HPDE6-E6E7 (cell line): ENCODE data around the gene C19orf67.

Experiments
- DNase-seq: peaks from one replicate; pipeline ENCODE4 v3.0.0; 2011; ENCODE audit warnings: missing footprints; ENCODE audit errors: extremely low spot score

Gene C19orf67

DNA sequence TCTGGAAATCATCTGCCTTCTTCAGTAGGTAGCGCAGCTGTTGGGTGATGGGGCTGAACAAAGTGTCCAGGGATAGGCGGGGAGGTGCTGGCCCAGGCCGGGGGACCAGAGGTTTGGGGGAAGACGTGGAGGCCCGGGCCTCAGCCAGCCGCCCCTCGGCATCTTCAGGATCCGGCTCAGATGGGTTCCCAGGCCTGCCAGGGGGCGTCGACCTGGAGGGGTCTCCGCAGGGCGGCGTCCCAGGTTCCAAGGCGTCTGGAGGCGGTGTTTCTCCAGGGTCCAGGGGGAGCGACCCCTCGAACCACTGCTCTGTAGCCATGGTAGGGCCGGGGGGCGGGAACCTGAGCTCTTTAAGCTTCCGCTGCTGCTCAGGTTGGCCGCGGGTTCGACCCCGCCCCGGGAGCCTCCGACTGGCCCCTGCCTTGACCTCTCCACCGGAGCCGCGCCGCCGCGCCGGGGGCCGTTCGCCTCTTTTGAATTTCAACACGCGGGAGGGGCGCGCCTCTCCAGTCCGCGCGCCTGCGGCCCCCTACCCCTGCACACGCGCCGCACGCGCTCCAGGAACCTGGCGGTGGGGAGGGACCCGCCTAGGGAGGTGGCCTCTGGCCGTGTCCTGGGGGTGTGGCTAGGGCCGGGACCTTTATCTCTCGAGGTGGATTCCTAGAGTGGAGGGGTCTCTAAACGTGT is at the start of gene C19orf67:
TSS of gene C19orf67 (minus strand) at position 475 of the 687 bp plus-strand sequence. CDS start at position 319, 156 bp downstream.
- no peak for DNase-seq

- no peak for DNase-seq
These were observed 49.8 kb upstream of the C19orf67 start for GRCh38 chr19:14135355-14135754.

DNA sequence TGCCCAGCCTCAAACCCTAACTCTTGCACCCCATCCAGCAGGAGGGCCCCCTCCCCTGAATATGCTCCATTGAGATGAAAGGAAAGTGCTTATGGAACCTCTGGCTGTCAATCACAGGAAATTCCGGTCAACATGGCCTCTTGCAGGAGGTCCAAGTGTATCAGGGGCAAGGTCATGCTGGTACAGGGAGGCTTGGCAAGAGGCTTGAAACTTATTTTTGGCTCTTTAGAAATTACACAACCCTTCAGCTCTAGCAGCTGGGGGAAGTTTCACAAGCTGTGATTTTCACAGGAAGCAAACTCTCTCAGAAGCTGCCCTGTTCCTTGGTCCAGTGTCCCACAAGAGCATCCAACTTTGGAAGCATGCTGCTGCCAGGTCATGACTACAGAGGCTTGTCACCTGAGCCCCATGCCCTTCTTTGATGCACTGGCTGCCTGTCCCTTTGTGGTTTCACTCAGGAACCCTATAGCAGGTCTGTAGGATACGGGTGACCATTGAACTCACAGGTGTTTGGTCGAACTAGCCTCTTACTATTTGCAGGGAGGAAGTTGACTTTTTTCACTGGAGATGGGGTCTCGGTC is 42.4 kb upstream of the C19orf67 start:
- no peak for DNase-seq

GRCh38 chr19:14127176-14127575 is 41.6 kb upstream of the C19orf67 start:
- no peak for DNase-seq

DNA sequence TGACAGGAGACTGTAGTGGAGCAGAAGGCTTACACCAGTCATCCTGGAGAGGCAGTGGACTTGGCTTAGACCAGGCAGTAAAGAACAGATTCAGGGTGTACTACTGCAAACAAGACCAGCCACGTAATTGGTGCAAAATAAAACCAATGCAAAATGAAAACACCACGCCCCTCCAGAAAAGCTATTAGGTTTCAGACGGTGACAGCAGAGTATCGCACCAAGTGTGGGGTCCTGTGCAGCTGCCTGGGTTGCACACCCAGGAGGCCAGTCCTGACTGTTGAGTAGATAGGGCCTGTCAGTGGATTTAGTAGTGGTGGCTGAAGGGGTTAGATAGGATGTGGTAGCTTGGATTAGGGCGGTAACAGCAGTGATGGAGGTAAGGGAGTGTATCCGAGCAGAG is 37.3 kb upstream of the C19orf67 start:
- no peak for DNase-seq

DNA sequence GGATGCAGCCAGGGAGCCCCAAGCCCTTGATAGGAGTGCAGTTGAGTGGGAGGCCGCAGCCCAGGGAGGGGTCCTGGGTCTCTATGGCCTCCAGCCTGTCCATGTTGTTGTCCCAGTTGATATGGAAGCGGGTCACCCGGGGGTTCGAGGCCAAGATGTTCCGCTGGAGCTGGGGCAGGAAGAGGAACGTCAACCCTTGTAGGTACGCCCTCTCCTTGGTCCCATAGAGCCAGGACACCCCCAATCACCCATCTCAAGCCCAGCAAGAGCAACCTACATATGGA is 34.9 kb upstream of the C19orf67 start:
- no peak for DNase-seq

GRCh38 chr19:14119644-14120496 is 34.3 kb upstream of the C19orf67 start:
- DNase-seq: no peak

GRCh38 chr19:14119146-14119545 is 33.6 kb upstream of the C19orf67 start:
- no peak for DNase-seq

GRCh38 chr19:14118165-14119051 is 32.8 kb upstream of the C19orf67 start:
- DNase-seq: no peak

GRCh38 chr19:14117668-14118164 is 32.1 kb upstream of the C19orf67 start, which contains the start of gene PRKACA:
Gene PRKACA, minus strand, starts transcription at chr19:14117762. Its CDS starts 215 bp downstream, at chr19:14117547.
- DNase-seq: peak; percentile 99

DNA sequence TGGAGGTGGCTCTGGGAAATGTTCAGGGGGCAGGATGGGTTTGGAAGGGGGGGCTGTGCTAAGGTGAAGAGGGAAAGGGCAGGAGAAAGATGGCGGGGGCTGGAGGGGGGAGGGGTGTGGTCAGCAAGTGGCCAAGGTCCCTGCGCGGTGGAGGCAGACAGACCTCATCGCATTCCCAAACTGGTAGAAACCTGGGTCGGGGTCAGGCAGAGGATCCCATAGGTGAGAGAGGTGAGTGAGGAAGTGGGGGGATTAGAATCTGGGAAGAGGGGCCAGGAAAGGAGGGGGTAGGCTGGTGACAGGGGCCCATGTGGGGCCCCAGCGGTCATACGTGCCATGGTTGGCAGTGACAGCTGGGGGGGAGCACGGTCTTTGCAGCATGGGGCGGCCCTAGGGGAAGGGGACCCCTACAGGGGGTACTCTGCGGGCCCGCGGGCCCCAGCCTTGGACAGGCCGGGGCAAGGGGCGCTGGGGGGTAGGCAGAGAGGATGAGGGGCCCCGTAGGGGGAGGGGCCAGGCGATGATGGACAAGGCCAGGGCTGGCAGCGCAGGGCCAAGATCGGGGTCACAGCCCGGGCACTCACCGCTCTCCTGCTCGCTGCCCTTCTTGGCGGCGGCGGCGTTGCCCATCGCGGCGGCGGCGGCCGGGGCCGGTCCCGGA is 31.5 kb upstream of the C19orf67 start:
- DNase-seq: no peak

DNA sequence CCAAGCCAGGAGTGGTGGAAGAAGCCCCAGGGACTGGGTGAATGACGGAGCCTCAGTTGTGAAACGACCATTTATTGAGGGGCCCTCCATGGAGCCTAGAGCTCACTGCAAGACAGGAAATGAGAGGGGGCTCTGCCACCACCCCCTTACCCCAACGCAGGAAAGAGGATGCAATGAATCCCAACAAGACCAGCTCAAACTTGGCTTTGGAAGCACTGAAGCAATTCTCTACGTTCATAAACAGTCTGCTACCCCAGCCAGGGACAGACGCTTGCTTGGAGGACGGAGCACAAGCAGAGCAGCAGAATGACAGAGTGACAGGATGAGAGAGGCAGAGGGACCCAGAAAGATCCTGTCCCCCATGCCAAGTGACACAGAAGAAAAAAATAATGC is 30.9 kb upstream of the C19orf67 start:
- no peak for DNase-seq

DNA sequence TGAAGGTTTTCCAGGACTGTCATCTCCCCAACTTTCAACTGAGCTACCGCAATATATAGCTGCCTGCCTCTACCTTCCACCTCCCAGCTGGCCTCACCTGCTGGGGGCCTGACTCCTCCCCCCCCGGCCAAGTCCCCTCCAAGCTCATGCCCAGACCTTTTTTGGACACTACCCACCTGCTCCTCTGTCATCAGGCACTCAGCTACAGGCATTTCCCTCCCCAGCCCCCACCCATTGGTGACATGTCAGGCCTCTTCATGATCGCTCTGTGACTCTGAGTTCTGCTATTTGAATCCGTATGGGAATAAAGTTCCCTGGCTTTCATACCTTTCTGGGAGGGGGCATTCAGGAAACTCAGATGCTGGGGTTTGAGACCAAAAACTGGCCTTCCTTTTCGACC is 30.2 kb upstream of the C19orf67 start:
- DNase-seq: no peak

GRCh38 chr19:14114854-14115253 is 29.3 kb upstream of the C19orf67 start:
- no peak for DNase-seq

DNA sequence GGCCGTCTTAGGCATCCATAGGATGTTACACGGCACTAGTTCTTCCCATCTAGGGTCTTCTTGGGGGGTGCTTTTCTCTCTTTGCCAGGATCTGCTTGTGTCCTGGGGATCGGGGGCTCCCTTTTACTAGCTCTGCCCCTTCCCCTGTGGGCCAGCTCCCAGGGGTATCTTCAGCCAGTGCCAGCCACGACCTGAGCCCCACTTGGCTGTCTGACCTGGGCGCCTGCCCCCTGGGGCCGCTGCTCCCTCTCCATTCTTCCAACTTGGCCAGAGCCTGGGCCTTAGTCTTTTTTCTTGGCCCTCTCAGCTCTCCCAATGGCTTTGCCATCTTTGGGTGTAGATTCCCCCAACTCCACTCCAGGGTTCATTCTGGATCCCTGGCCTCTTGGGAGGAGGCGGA is 28.9 kb upstream of the C19orf67 start:
- DNase-seq: no peak

DNA sequence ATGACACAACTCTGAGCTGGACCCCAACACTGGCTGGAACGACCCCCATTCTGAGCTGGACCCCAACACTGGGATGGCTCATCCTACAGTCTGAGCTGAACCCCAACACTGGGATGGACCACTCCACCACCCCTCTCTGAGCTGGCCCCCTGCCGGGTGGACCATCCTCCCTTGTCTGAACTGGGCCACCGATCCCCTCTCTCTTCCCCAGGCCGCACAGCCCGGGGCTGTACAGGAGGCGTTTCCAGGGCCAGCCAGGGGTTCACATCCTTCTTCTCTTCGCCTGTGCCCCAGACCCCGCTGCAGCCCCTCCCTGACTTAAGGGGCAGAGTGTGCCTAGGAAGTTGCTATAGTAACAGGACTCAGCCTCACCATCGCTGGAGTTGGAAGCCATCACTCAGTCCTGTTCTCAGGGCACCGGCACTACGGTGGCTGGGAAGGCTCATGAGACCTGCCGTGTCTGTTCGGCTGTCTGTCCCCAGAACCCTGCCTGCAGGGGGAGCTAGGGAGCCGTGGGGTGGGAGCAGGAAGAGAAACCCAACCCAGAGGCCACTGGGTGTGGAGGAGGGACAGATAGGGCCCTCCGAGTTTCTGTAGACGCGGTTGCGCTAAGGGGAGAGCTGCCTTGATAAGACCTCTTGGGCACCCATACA is 28.3 kb upstream of the C19orf67 start:
- DNase-seq: no peak

DNA sequence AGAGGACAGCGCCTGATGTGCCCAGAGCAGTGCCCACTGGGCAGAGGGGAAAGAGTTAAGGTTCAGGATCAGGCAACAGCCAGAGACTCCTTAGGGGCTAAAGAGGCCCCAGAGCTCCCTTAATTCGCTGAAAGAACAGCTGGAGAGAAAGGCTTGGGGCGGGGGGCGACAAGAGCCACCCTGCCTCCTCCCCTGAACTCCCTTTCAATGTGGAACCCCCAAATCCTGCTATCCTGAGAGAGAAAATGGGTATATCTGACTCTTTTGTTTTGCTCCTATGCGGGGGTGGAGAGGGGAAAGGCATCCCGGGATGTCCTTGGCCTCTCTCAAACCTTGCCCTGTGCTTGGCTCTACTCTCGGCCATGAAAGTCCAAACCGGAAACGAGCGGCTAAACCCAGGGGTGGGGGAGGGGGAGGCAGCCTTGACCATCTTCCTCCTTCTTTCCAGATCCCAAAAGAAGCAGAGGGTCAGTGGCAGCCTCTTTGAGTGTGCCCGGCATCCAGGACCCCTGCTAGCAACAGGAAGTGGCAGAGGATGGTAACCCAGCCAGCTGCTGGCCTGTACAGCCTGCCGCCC is 27.3 kb upstream of the C19orf67 start:
- DNase-seq: no peak

- no peak for DNase-seq
These were observed 26.6 kb upstream of the C19orf67 start for GRCh38 chr19:14112051-14112808.

DNA sequence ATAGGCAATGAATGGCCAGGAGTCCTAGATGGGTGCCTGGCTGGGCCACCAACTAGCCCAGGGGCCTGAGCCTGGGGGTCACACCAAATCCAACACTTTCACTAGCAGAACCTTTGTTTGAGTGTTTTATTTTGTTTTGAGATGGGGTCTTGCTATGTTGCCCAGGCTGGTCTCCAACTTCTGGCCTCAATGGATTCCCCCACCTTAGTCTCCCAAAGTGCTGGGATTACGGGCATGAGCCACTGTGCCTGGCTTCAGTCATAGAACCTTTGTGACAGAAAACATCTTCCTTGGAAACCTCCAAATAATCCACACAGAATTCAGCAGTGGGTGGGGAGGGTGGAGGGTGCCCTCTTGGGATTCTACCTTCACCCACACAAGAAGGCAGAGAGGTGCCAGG is 25.9 kb upstream of the C19orf67 start:
- no peak for DNase-seq

GRCh38 chr19:14110650-14111049 is 25.1 kb upstream of the C19orf67 start:
- no peak for DNase-seq
